Thoracic aorta (tissue), 2 donors: ENCODE data around the gene METTL1. TPM values are rescaled to one million over a fixed set of nuclear protein-coding genes. Genes with fewer than 3 reads are reported as not detected.

Source experiments
- ATAC-seq: fragments of 150-250 bp; one replicate; pipeline ENCODE4 v1.8.0; 2017; ENCODE audit warnings: low read depth; ENCODE audit not compliant: insufficient number of reproducible peaks, low FRiP score
- DNase-seq: peaks from one replicate; pipeline ENCODE4 v3.0.0-alpha.2; 2020; ENCODE audit warnings: low spot score
- H3K27ac ChIP-seq, 2 donors: fragments of 200-600 bp; sonication (generic); 1 replicate in 1 of 2; 2 replicates in 1 of 2; pipeline ENCODE4 v1.5.1; 2016; ENCODE audit warnings: mild to moderate bottlenecking in 2 of 2, moderate library complexity in 2 of 2
- H3K27me3 ChIP-seq: fragments of 200-600 bp; sonication (generic); replicated peaks from 2 replicates; pipeline ENCODE4 v1.6.0; 2016; ENCODE audit warnings: mild to moderate bottlenecking; ENCODE audit not compliant: insufficient read depth
- H3K36me3 ChIP-seq: fragments of 200-600 bp; sonication (generic); one replicate; pipeline ENCODE4 v1.5.1; 2016
- H3K4me1 ChIP-seq, 2 donors: fragments of 200-600 bp; sonication (generic); 1 replicate in 1 of 2; 2 replicates in 1 of 2; pipeline versions ENCODE4 v1.5.1 to v1.6.0; 2016; ENCODE audit warnings: low read depth in 2 of 2, mild to moderate bottlenecking in 1 of 2; ENCODE audit not compliant: control insufficient read depth in 1 of 2
- H3K4me3 ChIP-seq: fragments of 200-600 bp; sonication (generic); 2 replicates; pipeline ENCODE4 v1.5.1; 2016; ENCODE audit warnings: mild to moderate bottlenecking
- H3K9me3 ChIP-seq: fragments of 200-600 bp; sonication (generic); 2 replicates; pipeline ENCODE4 v1.5.1; 2016
- total RNA-seq, 2 donors: library from RNA; depleted of rRNA; stranded (reverse); fragments of >200 nt; gene quantifications; one replicate each; pipeline versions ENCODE4 v1.1.0 to v1.2.3, GENCODE V29; 2016
- TF ChIP-seq, protein P1 (sequence below): fragments of 200-600 bp; sonication (generic); IDR thresholded peaks from one replicate; pipeline ENCODE4 v1.5.1; 2019; ENCODE audit warnings: antibody characterized with exemption

METTL1 gene
- total RNA-seq, 2 donors from 2014 or later, result 10.4 to 13.5 TPM

DNA sequence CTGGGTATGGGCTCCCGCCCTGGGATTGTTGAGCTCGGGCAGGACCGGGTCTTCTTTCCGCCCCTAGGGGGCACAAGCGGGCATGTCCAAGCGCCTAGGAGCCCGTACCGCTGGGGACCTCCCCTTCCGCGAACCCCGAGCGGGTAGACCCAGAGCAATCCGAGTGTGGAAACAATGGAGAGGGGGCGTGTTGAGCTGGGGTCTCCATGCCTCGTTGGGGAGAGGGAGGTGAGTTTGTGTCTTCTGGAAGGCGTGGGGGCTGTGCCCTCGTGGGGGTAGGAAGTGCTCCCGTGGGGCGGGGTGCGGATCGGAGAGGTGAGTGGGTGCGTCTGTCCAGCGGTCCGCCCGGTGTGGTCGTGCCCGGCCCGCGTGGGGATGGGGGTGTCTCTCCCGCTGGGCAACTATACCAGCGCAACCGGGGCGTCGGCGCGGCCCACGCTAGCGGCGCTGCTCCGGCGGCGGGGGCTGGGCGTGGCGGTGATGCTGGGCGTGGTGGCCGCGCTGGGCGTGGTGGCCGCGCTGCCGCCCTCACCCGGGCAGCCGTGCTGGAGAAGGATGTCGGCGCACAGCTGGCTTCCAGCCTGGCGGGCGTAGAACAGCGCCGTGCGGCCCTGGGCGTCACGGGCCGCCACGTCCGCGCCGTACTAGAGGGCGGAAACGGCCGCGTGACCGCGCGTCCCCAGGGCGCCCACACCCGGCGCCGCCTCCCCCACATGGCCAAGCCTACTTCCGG, 45.6 kb downstream of the METTL1 start:
- Histone ChIP-seq H3K27me3 (no peaks in the 10 kb centered on the region), H3K36me3 (peaks cover 6% of the 10 kb centered on the region), H3K27ac (no peak overlapping the region), H3K9me3 (no peaks in the 10 kb centered on the region), H3K4me1 (peaks cover 0 to 19% of the 10 kb centered on the region in 2 donors), H3K4me3 (peak overlapping the region; percentile 77)
- no peak for DNase-seq
- TF ChIP-seq, protein P1, sequence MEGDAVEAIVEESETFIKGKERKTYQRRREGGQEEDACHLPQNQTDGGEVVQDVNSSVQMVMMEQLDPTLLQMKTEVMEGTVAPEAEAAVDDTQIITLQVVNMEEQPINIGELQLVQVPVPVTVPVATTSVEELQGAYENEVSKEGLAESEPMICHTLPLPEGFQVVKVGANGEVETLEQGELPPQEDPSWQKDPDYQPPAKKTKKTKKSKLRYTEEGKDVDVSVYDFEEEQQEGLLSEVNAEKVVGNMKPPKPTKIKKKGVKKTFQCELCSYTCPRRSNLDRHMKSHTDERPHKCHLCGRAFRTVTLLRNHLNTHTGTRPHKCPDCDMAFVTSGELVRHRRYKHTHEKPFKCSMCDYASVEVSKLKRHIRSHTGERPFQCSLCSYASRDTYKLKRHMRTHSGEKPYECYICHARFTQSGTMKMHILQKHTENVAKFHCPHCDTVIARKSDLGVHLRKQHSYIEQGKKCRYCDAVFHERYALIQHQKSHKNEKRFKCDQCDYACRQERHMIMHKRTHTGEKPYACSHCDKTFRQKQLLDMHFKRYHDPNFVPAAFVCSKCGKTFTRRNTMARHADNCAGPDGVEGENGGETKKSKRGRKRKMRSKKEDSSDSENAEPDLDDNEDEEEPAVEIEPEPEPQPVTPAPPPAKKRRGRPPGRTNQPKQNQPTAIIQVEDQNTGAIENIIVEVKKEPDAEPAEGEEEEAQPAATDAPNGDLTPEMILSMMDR, result peak; percentile 60
- ATAC-seq, result peak; percentile 20

DNA sequence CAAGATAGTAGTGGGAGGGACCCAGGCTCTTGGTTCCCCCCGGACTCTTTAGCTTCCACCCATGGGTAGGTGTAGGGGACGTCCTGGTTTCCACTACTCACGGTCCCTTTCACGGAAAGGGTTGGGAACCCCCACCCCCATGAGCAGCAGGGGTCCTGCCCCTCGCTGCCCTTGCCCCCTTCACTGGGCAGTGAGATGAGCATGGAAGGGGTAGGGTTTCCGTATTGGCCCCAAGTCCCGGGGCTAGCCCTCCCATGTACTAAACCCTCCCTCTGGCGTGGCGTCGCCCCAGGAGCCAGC, 46.1 kb downstream of the METTL1 start:
- H3K27me3 ChIP-seq, result no peaks in the 10 kb centered on the region
- H3K36me3 ChIP-seq, result peaks cover 11% of the 10 kb centered on the region
- H3K27ac ChIP-seq, result no peak overlapping the region
- peak overlapping the region; percentile 77 for H3K4me3 ChIP-seq
- TF ChIP-seq, protein P1, result no peak
- no peaks in the 10 kb centered on the region for H3K9me3 ChIP-seq
- DNase-seq (no peak), ATAC-seq (no peak)
- peaks cover 0 to 19% of the 10 kb centered on the region in 2 donors for H3K4me1 ChIP-seq

DNA sequence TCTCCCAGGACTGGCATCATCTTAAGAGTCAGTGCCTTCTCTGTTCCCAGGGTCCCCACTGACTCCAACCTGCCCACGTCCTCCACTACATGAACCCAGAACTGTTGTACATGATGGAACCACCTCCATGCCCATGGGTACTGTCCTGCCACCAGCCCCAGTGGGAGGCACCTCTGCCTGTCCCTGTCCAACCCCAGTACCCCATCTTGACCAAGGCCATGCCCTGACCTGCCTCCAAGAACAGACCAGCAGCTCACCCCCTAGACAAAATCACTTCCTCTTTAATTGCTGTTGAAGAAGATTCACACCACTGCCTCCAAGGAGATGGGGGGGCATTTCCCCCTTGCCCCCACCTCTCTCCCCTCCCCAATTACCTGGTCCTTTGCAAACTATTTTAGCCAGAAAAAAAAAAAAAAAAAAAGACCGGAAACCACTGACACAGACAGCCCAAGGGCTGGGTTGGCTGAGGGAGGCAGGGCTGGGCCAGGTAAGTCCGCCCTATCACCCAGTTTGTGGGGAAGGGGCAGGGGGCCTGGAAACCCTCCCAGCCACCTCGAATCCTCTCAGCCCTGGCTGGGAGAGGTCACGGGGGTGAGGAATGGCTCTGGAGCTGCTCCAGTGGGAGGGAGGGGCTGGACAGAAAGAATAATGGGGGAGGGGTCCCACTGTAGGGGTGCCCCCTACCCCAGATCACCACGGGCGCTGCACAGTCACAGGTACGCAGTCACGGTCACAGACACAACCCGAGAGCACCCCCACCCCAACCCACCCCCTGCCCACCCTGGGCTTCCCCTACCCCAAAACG, 46.8 kb downstream of the METTL1 start:
- no peak for ATAC-seq
- no peaks in the 10 kb centered on the region for H3K27me3 ChIP-seq
- H3K36me3 ChIP-seq, result peaks cover 16% of the 10 kb centered on the region
- DNase-seq, result no peak
- no peaks in the 10 kb centered on the region for H3K9me3 ChIP-seq
- no peak overlapping the region for H3K4me3 ChIP-seq
- H3K4me1 ChIP-seq, result peaks cover 0 to 19% of the 10 kb centered on the region in 2 donors
- no peak overlapping the region for H3K27ac ChIP-seq
- TF ChIP-seq, protein P1, result no peak

DNA sequence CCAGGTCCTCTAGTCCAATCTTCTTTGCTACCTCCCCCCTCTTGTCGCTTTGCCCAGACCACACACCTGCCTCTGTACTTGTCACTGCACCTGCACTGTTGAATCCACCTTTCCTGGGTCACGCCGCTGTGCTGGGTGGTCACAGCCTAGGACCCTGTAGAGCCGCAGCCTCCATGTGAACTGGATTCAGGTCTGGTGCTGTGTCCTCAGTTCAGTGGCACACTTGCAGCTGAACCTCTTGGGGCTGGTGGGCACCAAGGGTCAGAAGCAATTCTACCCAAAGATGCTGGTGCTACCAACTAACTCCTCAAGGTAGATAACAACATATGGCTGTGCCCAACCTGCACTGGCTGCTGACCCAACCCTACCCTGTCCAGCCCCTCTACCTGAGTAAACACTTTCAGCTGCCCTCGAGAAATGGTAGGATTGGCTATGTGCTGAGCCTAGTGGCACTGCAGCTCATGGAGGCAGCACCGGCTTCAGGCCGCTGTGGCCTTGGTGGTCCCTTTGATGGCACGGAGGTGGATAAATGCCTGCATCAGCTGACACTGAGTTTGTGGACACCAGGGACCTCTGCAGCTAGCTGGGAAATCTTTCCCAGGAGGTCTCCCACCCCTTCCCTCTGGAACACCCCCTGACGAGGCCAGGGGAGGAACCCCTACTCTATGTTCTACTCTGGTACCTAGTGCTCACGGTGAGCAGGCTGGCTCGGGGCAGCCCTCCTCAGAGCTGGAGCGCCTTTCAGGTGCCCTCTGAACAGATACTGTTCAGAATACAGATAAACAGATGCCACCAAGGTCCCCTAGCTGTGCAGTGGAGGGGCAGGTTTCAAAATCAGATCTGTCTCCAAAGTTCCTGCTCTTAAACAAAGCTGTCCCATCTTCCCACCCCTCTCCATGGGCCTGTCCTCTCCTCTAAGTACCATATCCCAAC, 47.6 kb downstream of the METTL1 start:
- peaks cover 0 to 19% of the 10 kb centered on the region in 2 donors for H3K4me1 ChIP-seq

More for the DNA sequence above, 47.6 kb downstream of the METTL1 start:
- DNase-seq, result no peak
- no peaks in the 10 kb centered on the region for H3K27me3 ChIP-seq
- H3K36me3 ChIP-seq, result peaks cover 25% of the 10 kb centered on the region
- TF ChIP-seq, protein P1, result no peak
- H3K4me3 ChIP-seq, result no peak overlapping the region
- no peak for ATAC-seq
- H3K9me3 ChIP-seq, result no peaks in the 10 kb centered on the region
- no peak overlapping the region for H3K27ac ChIP-seq
